Activated CD4-positive, alpha-beta T cell treated with anti-CD3 and anti-CD28 coated beads for 4 hours (primary cell): Measurements from ENCODE around the gene TMEM144.
"Not testable (repeated sequence)": the region's sequence is repeated elsewhere in the genome, so short reads cannot be mapped to it uniquely, and the experiment has no call there.

ENCODE experiments used
- DNase-seq, 2 donors: peaks; one replicate each; pipeline ENCODE4 v3.0.0-alpha.2; 2020

Gene TMEM144

DNA sequence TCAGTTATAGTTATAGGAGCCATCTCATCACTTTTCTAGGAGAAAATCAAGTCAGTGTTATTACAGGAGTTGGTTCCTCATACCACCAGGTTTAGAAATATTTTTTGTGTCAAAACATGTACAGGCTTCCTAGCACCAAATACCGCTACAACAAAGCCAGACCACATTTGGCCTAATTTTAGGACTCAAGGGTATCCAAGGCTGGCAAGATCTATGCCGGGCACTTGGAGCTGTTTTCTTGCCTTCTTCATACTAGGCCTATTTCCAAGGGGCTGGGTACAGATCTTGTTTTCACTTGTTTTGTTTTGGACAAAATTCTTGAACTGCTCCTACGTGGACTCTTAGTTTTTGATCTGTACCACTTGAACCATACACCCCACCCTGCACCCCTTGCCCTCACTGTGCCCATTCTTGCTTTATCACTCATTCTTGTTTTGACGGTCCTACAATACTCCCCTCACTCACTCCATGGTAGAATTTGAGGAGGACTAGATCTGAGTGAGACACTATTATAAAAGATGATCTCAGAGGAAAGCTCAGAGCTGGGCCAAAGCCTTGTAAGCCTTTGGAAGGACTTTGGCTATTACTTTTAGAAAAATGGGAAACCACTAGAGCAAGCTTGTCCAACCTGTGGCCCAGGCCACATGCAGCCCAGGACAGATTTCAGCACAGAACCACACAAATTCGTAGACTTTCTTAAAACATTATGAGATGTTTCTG, 17.7 kb upstream of the TMEM144 start:
- DNase-seq: no peak

DNA sequence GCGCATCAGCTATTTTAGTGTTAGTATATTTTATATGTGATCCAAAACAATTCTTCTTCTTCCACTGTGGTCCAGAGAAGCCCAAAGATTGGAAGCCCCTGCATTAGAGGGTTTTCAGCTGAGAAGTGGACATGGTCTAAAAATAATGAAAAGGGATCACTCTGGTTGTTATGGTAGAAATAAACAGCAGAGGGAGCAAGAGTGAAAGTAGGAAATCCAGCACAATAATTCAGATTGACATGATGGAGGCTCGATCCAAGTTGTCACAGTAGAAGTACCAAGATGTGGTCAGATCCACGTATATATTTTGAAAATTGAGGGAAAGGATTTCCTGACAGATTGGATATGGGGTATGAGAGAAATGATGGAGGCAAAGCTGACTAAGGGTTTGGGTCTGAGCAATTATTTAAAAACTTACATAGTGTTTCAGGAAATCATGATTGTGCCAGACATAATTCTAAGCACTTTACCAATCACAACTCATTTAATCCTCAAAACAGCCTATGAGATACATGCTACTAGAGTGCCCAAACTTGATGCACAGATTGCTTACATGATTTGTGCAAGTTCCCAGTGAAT, 17.0 kb upstream of the TMEM144 start:
- DNase-seq: no peak

DNA sequence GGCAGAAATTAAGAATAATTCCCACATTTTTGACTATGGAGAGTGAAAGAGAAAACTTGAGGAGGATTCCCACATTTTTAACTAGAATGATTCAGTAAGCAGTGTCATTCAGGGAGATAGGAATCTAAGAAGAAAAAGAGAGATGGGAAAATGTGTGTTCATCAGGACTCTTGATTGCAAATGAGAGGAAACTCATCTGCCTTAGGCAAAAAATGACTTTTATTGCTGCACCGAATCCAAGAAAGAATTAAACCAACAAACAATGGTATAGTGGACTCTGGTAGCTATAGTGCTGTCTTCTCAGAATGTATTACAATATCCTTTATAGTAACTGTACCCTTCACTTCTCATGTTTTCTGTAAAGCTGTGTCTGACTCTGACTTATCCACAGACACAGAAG, 15.0 kb upstream of the TMEM144 start:
- no peak for DNase-seq

DNA sequence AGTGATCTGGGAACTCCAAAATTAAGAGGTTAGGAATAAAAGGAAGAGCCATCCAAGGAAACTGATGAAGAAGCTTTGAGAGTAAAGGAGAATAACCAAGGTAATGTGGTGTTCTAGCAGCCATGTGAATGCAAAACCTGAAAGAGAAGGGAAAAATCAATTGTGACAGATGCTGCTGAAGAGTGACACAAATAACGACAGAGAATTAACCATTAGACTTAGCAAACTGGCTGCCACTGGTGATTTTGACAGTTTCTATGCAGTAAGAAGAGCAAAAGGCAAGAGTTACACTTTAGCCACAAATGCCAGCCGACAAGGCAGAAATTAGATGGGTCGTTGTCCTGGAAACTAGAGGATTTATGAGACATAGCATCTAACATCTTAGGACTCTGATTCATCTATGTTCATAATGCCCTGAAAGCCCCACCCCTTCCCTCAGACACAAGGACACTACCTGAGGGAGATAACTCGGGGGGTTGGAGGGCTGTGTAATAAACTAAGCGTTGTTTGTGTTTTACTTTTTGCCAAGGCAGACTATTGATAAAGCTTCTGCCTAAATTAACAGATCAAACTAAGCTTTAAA, 13.0 kb upstream of the TMEM144 start:
- DNase-seq: no peak

DNA sequence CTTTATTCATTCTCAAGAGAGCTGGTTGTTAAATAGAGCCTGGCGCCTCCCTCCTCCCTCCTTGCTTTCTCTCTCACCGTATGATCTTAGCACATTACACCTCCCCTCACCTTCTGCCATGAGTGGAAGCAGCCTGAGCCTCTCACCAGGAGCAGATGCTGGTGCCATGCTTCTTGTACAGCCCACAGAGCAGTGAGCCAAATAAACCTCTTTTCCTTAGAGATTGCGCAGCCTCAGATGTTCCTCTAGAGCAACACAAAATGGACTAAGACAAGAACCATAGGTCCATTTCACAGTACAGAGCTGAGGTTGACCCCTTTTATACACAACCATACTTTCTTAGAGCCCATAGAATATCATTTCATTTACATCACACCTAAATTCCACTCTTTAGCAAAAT, 10.1 kb upstream of the TMEM144 start:
- no peak for DNase-seq

DNA sequence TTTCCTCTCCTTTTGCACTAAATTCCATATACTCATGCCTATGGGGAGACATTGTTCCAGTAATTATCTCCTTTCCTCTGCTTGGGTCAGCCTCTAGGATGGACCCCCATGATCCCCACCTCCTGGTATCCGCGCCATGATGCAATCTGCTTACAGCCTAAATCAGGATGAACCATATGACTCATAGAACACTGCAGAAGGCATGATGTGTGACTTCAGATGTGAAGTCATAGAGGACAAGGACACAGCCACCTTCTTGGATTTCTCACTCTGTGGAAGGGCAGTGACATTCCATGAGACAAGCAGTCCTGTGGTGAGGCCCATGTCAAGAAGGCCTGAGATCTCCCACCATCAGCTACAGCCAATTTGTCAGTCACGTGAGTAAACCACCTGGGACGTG, 9.0 kb upstream of the TMEM144 start:
- no peak for DNase-seq

DNA sequence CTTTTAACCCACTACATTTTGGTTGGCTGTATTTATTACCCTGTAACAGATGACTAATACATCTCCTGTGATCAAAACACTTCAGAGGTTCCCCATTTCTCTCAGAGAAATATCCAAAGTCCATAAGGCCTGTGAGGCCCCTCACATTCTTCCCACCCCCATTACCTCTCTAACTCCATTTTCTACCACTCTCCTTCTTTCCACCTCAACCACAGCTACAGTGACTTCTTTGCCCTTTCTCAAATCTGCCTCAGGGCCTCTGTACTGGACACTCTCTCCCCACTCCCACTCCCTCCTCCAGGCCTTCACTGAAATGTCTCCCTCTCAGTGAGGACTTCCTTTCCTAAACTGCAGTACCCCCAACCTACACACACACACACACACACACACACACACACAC, 8.4 kb upstream of the TMEM144 start:
- no peak for DNase-seq

DNA sequence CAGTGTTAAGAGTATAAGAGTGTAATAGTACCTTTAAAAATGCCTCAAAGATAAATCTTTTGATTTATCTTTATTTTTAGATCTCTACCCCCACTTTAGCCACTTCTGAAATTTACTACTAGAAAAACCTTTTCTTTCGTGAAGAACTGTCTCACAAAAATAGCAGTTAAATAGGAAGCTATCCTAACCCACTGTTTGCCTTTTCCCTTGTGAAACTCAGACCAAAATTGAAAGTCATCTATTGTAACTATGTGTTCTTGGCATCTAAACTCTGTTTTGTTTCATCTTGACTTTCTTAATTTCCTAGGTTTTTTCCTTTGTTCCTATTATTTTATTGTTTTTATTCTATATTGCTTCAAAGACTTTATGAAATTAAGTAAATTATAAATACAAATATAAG, 7.8 kb upstream of the TMEM144 start:
- DNase-seq: no peak

DNA sequence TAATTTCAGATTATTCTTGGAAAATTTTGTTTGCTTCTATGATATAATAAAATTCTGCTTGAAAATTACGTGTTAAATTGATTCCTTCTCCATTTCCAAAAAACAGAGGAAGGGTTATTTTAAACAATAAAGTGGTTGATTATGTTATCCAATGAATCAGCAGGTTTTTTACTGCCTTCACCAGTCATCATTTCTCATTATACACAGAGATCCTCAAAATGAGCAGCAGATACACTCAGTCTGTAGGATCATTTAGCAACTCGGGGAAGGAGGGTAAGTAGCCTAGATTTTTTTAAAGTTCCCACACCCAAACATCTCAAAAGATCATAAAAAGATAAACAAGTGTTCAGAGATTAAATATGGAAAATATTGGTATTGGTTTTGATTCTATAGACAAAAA, 6.8 kb upstream of the TMEM144 start:
- no peak for DNase-seq

DNA sequence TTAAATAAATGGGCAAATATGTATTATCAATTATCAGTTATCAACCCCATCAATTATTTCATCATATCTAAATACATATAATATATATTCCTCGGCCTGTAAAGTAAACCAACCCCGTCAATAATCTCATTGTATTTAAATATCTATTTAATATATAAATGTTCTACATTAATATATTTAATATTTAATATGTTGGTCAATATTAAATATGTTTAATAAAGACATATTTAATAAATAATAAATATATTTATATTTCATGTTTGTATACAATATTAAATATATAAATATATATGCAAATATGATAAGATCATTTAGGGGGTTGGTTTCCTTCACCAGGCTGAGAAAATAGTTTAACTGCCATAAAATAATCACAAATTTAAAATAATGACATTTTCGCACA, 6.4 kb upstream of the TMEM144 start:
- DNase-seq: no peak

DNA sequence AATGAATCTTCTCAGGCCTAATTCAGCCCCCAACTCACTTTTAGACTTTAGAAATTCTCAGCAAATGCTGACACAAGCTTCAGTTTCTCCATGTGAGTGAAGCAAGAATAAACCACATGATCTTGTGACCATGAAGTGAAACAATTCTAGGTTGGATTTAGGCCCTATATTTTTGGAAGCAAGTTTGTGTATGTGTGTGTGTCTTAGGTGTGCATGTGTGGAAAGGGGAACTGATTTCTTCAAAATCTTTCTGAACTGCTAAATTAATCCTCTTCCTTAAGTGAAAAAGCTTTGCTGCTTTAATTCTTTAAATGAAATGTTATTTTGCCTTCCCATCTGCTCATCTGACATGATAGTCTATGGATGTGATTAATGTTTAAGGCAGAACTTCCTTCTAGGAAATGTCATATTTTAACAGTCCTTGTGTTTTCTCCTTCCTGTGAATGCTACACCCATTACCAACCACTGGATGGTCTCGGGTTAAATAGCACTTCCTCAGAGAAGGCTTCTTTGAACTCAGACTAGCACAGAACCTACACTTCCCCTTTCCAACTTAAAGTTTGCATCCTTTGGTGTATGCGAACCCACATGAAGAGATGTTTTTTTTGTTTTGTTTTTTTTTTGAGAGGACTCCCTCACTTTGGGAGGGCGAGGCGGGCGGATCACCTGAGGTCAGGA, 1.2 kb upstream of the TMEM144 start:
- no peak for DNase-seq

DNA sequence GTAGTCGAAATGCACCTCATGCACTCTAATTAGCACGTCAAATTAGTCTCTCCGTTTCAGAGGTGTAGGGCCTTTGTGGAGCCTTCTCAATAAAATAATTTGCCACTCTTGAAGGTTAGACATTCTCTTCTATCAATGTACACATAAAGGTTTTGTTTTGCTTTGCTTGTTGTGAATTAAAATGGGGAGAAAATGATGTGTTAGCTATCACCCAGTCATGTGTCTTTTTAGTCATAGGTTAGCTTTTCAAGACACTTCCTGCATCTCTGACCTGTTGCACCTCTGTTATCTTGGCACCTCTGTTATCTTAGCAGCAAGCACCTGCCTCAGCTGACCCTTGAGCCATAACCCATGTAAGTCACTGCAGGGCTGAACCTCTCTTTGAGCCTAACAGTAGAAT, 936 bp downstream of the TMEM144 start:
- DNase-seq: no peak

DNA sequence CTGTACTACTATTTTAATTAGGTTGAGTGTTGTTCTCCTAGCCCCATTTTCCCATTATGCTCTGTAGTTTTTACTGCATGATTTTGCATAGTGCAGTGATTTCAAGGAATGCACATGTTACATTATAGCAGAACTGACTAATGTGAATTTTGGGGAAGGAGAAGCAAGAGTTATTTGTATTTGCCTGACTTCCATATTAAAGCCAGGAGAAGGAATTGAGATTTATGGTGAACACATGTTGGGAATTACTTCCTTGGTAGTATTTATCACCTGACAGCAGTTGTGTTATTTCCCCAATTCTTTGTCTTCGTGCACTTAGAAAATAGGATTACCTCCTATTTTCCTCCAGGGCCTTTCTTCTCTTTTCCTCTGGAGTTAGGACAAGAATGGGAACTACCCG, 3.2 kb downstream of the TMEM144 start:
- no peak for DNase-seq

DNA sequence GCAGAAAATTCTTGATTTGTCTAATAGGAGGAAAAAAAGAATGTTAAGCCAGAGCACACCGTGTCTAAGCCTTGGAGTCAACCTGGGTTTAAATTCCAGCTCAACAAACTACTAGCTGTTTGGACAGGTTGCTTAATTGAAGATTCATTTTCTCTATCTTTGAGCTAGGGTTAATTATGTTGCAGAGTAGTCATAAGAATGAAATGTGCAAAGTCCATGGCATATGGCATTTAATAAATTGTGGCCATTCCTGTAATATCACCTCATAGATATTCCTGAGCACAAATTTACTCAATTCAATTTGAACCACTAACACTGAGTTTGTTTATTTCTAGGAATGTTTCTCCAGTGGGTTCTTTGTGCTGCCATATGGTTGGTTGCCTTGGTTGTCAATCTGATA, 4.6 kb downstream of the TMEM144 start:
- no peak for DNase-seq

DNA sequence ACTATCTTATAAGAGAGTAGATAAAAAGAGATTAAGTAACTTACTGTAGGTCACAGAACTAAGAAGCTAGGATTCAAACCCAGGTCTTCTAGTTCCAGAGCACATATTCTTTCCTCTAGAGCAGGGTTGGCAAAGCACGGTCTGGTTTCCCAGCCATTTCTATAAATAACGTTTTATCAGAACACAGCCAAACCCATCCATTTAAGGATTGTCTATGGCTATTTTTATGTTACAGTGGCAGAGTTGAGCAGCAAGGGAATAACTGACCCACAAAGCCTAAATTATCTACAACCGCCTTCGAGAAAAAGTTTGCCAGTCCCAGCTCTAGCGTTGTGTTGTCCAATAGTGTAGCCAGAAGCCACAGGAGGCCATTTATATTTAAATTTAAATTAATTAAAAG, 7.5 kb downstream of the TMEM144 start:
- DNase-seq: no peak

DNA sequence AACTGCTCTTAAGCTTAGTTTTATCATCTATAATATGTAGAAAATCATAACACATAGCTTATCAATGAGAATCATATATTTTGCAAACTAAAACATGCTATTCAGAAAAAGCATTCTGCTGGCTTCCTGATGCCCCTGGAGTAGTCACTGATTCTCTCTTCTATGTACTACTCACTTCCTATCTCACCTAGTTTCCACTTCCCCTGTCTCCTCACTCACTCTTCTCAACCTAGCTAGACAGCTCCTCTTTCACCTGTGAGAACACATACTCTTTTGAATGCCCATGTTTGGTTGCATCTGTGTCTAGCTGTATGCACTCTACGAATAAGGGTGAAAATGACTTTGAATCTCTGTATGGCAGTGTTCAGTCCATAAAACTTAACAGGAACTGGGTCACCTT, 9.3 kb downstream of the TMEM144 start:
- no peak for DNase-seq

DNA sequence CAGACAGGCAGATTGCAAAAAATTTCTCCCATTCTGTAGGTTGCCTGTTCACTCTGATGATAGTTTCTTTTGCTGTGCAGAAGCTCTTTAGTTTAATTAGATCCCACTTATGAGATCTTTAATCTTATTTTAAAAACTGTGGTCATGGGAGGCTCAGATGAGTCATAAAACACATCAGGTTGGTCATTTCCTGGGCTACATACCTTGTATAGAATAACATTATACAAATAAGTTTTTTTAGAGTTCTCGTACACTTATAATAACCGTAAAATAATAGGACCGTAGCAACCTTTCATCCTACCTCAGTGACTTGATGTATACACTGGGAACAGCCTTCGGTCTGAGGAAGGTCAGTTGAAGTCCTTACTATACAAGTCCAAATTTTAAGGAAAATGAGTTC, 14.0 kb downstream of the TMEM144 start:
- not testable (repeated sequence) for DNase-seq

DNA sequence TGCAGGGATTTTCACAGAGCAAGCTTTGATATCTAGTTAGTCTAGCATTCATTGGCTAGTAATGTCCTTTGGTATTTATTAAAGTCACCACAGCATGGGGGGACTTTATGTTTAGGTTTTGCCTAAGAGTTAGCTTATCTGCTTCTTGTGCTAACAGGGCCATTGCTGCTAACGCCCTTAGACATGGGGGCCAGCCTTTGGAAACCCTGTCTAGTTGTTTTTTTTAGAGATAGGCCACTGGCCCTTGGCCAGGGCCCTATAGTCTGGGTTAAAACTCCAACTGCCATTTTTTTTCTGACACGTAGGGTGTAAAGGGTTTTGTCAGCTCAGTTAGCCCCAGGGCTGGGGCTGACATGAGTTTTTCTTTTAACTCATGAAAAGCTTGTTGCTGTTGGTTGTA, 14.7 kb downstream of the TMEM144 start:
- DNase-seq: not testable (repeated sequence)

DNA sequence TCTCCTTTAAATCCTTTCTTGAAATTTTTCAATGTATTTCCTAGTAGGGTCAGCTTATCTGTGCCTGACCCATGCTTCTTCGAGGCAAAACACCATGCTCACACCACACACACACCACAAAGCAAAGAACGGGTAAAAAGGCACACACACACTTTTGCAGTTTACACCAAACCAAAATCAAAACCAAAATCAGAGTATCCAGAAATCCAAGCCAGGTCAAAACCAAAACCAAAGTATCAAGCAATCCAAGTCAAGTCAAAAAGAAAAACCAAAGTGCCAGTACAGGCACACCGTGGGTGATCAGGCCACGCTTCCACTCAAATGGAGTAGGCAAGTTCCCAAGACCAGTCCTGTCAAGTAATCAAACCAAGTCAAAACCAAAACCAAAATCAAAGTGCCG, 17.6 kb downstream of the TMEM144 start:
- DNase-seq: not testable (repeated sequence)

DNA sequence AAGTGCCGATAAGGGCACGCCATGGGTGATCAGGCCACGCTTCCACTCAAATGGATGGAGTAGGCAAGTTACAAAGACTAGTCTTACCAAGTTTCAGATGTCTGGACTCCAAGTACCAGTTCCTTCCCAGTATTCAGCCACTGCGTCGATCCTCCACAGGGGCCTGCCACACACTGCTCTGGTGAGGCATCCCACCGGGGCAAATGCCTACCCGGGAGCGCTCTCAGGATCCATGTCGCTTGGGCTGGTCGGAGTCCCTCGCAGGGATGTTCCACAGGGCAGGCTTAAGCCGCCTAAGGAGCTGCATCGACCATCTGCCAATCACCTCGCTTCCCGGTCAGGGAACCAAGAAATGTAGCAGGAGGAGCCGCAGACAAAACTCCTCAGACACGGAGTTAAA, 18.1 kb downstream of the TMEM144 start:
- DNase-seq: not testable (repeated sequence)

DNA sequence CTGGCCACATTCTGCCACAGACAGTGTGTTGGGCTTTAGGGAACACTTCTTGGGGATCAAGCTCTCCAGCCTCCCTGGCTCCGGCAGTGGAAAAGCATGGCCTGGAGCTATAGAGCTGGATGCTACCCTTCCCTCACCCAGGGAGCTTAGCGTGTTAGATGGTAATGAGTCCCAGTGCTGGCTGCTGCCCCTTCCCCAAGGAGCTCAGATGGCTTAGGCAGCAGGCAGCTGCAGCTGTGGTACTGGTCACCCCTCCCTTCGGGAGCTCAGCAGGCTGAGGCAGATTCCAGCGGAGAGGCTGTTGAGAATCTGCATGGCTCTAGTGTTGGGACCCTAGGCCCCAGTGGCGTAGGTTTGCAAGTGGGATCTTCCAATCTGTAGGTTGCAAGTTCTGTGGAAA, 19.5 kb downstream of the TMEM144 start:
- no peak for DNase-seq

DNA sequence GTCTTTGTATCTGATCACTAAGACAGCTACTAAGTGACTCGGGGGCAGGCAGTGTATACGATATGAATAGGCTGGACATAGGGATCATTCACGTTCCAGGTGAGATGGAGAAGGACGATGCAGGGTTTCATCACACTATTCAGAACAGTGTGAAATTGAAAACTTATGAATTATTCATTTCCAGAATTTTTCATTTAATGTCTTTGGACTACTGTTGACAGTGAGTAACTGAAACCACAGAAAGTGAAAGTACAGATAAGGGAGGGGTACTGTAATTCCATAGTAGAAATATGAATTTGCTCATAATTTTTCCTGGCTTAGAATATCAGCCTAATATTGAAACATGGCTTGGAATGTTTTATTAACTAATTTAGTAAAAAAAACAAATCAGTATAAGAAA, 24.4 kb downstream of the TMEM144 start:
- no peak for DNase-seq

DNA sequence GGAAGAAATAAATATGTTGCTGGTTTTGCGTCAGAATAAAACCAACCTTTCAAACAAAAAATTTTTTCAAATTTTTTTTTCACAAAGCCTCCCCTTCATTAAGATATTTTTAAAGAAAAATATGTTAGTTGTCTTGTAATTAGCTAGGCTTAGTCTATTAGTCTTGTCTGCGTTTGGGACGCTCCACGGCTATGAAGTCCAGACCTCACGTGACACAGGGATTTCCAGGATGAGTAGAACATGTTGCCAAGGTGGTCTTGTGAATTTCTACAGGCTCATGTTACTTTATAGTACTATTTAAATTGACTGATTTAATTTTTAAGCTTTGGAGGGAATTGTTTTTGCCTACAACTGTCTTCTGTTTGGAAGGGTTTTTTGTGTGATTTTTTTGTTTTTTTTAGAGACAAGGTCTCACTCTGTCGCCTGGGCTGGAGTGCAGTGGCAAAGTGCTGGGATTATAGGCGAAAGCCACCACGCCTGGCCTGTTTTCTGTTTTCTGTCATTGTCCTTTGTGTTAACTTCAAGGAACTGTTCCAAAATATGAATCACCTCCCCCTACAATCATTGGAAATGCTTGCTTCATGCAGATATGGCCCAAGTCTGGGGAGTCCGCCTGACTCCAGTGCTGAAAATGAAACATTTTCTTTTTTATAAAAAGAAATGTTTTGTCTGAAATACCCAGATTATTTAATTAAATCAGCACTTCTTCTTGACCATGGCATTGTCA, 26.2 kb downstream of the TMEM144 start:
- no peak for DNase-seq

DNA sequence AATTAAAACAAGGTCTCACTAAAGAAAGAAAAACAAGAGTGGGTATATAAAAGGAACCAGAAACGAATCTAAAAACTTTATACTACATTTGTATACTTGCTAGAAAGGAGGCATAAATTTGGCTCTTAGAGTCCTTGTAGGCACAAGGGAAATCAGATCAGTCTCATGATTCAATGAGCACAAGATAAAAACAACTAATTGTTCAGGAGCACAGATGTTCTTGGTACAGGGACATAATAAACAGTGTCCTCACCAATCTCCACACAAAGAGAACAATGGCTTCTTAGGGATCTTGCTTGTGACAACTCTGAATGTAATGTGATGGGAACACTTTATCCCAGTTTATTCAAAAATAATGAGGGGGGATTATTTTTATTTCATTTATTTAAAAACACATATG, 28.3 kb downstream of the TMEM144 start:
- DNase-seq: no peak
